Neural cell (in vitro differentiated cells): ENCODE measurements around the gene GPD1. TPM values are rescaled to one million over a fixed set of nuclear protein-coding genes. Genes with fewer than 3 reads are reported as not detected.
A peak's percentile ranks its signal among the peaks of the same experiment; 100 is the strongest.

Experiments
- H2AFZ ChIP-seq: fragments of 200-600, 300-800 bp; sonication (generic), shearing (Covaris generic); 2 replicates; pipeline ENCODE4 v1.6.0; 2014; ENCODE audit warnings: low read depth, mild to moderate bottlenecking, antibody characterized with exemption, low read length, moderate library complexity
- H3F3A ChIP-seq: fragments of 200-600 bp; shearing (Covaris generic); 2 replicates; pipeline ENCODE4 v1.6.1; 2016; ENCODE audit warnings: mild to moderate bottlenecking, moderate library complexity, mixed read lengths, antibody characterized with exemption, low read length; ENCODE audit not compliant: insufficient read depth, poor library complexity, severe bottlenecking
- H3K27ac ChIP-seq: fragments of 200-600, 300-800 bp; sonication (generic), shearing (Covaris generic); 2 replicates; pipeline ENCODE4 v1.5.1; 2014; ENCODE audit warnings: mild to moderate bottlenecking, low read length, moderate library complexity
- H3K27me3 ChIP-seq: fragments of 300-800, 200-600 bp; sonication (generic), shearing (Covaris generic); 2 replicates; pipeline ENCODE4 v1.6.0; 2014; ENCODE audit warnings: mild to moderate bottlenecking, low read depth, low read length, moderate library complexity; ENCODE audit not compliant: insufficient read depth
- H3K36me3 ChIP-seq: fragments of 300-800, 200-600 bp; sonication (generic), shearing (Covaris generic); 2 replicates; pipeline ENCODE4 v1.5.1; 2014; ENCODE audit warnings: mild to moderate bottlenecking, antibody characterized with exemption, low read length, moderate library complexity; ENCODE audit not compliant: insufficient read depth
- H3K4me2 ChIP-seq: fragments of 300-800, 200-600 bp; sonication (generic), shearing (Covaris generic); 2 replicates; pipeline ENCODE4 v1.6.0; 2014; ENCODE audit warnings: mild to moderate bottlenecking, low read length
- H3K4me3 ChIP-seq: fragments of 300-800, 200-600 bp; sonication (generic), shearing (Covaris generic); 2 replicates; pipeline ENCODE4 v1.5.1; 2014; ENCODE audit warnings: mild to moderate bottlenecking, low read length, moderate library complexity
- H3K79me2 ChIP-seq: fragments of 200-600 bp; shearing (Covaris generic); replicated peaks from 2 replicates; pipeline ENCODE4 v1.6.0; 2014; ENCODE audit warnings: mild to moderate bottlenecking, low read length, moderate library complexity; ENCODE audit not compliant: insufficient read depth
- H3K9ac ChIP-seq: fragments of 300-800, 200-600 bp; sonication (generic), shearing (Covaris generic); 2 replicates; pipeline ENCODE4 v1.6.1; 2016; ENCODE audit warnings: mild to moderate bottlenecking, low read length, mixed read lengths
- H3K9me2 ChIP-seq: fragments of 200-600 bp; shearing (Covaris generic); 2 replicates; pipeline ENCODE4 v1.6.1; 2016; ENCODE audit warnings: mild to moderate bottlenecking, low read length, mixed read lengths; ENCODE audit not compliant: insufficient read depth
- H3K9me3 ChIP-seq: fragments of 200-600, 300-800 bp; sonication (generic), shearing (Covaris generic); 2 replicates; pipeline ENCODE4 v1.6.1; 2016; ENCODE audit warnings: mild to moderate bottlenecking, mixed run types, low read length, moderate library complexity, mixed read lengths
- H4K20me1 ChIP-seq: fragments of 200-600 bp; shearing (Covaris generic); 2 replicates; pipeline ENCODE4 v1.6.1; 2016; ENCODE audit warnings: mild to moderate bottlenecking, mixed run types; ENCODE audit not compliant: insufficient read depth
- CTCF ChIP-seq: fragments of 450-650 bp; IDR thresholded peaks from 2 replicates; pipeline ENCODE4 v1.5.1; 2014; ENCODE audit warnings: antibody characterized with exemption, mild to moderate bottlenecking, moderate library complexity; ENCODE audit not compliant: poor library complexity, severe bottlenecking
- EP300 ChIP-seq: fragments of 450-650 bp; conservative IDR thresholded peaks from 2 replicates; pipeline ENCODE4 v1.6.1; 2014; ENCODE audit warnings: antibody characterized with exemption, mild to moderate bottlenecking, moderate library complexity; ENCODE audit not compliant: poor library complexity, severe bottlenecking
- EZH2 ChIP-seq: fragments of 200-600, 300-800 bp; shearing (Covaris generic), sonication (generic); IDR thresholded peaks from 2 replicates; pipeline ENCODE4 v1.6.1; 2014; ENCODE audit warnings: antibody characterized with exemption, low read length, borderline replicate concordance, mild to moderate bottlenecking; ENCODE audit not compliant: insufficient read depth, poor library complexity, severe bottlenecking
- MXI1 ChIP-seq: fragments of 450-650 bp; conservative IDR thresholded peaks from 2 replicates; pipeline ENCODE4 v1.6.1; 2014; ENCODE audit warnings: antibody characterized with exemption, mild to moderate bottlenecking; ENCODE audit not compliant: poor library complexity, severe bottlenecking
- POLR2AphosphoS5 ChIP-seq: IDR thresholded peaks from 2 replicates; pipeline ENCODE4 v1.6.1; 2012
- RAD21 ChIP-seq: fragments of 450-650 bp; conservative IDR thresholded peaks from 2 replicates; pipeline ENCODE4 v1.6.1; 2014; ENCODE audit warnings: antibody characterized with exemption, mild to moderate bottlenecking, moderate library complexity
- REST ChIP-seq: IDR thresholded peaks from 2 replicates; pipeline ENCODE4 v1.6.1; 2012; ENCODE audit warnings: borderline replicate concordance
- SMC3 ChIP-seq: fragments of 450-650 bp; conservative IDR thresholded peaks from 2 replicates; pipeline ENCODE4 v1.6.1; 2014; ENCODE audit warnings: antibody characterized with exemption, mild to moderate bottlenecking, moderate library complexity; ENCODE audit not compliant: poor library complexity
- TAF1 ChIP-seq: IDR thresholded peaks from 2 replicates; pipeline ENCODE4 v1.6.1; 2012; ENCODE audit warnings: low read depth
- polyA plus RNA-seq: library from polyadenylated mRNA; depleted of rRNA; stranded (reverse); fragments of >200 nt; gene quantifications from 2 replicates; pipeline ENCODE4 v1.2.3, GENCODE V29; 2014

Gene GPD1
- polyA plus RNA-seq, 1 donor from 2014 or later, result 1.5 TPM

- no peaks in the 10 kb centered on the region for H3K9me2 ChIP-seq
- H3K9ac ChIP-seq, result peak overlapping the region; percentile 91
- no peak for TF ChIP-seq TAF1
- peak; percentile 13 for TF ChIP-seq CTCF
- H2AFZ ChIP-seq, result no peak overlapping the region
- peak overlapping the region; percentile 90 for H3K27ac ChIP-seq
- H3K27me3 ChIP-seq, result no peaks in the 10 kb centered on the region
- peaks cover 15% of the 10 kb centered on the region for H3K79me2 ChIP-seq
- no peaks in the 10 kb centered on the region for H3K9me3 ChIP-seq
- H4K20me1 ChIP-seq, result no peaks in the 10 kb centered on the region
- peak overlapping the region; percentile 71 for H3K4me2 ChIP-seq
- peak overlapping the region; percentile 90 for H3K4me3 ChIP-seq
- peaks cover 3% of the 10 kb centered on the region for H3K36me3 ChIP-seq
- H3F3A ChIP-seq, result peaks cover 4% of the 10 kb centered on the region
Measured at GRCh38 chr12:50086148-50086547, 17.7 kb upstream of the GPD1 start.

- H3K4me3 ChIP-seq, result peak overlapping the region; percentile 90
- peaks cover 15% of the 10 kb centered on the region for H3K79me2 ChIP-seq
- H3K9me3 ChIP-seq, result no peaks in the 10 kb centered on the region
- no peaks in the 10 kb centered on the region for H3K27me3 ChIP-seq
- no peak overlapping the region for H2AFZ ChIP-seq
- no peak overlapping the region for H3K4me2 ChIP-seq
- peaks cover 4% of the 10 kb centered on the region for H3F3A ChIP-seq
- peak overlapping the region; percentile 9 for H3K9ac ChIP-seq
- no peaks in the 10 kb centered on the region for H4K20me1 ChIP-seq
- peaks cover 3% of the 10 kb centered on the region for H3K36me3 ChIP-seq
- no peaks in the 10 kb centered on the region for H3K9me2 ChIP-seq
- no peak overlapping the region for H3K27ac ChIP-seq
- TF ChIP-seq EP300 (no peak), CTCF (no peak), TAF1 (no peak), EZH2 (no peak), RAD21 (no peak), POLR2AphosphoS5 (no peak), REST (no peak), SMC3 (no peak), MXI1 (no peak)
Measured at GRCh38 chr12:50087151-50087550, 16.7 kb upstream of the GPD1 start.
